ENCODE data around the gene TRIM27. TPM values are rescaled to one million over a fixed set of nuclear protein-coding genes. Genes with fewer than 3 reads are reported as not detected.
A peak's percentile ranks its signal among the peaks of the same experiment; 100 is the strongest.

Gene TRIM27
- total and polyA plus RNA-seq, 4 donors: 19.6 to 63.3 (median 32.5) TPM

- 5% methylated on average over 12 of the region's 12 CpGs for WGBS
- TF ChIP-seq ATF3 (IDR thresholded peaks at IDR 0.05): peak; percentile 99
- no peak for TF ChIP-seq NR2F2 (IDR thresholded peaks at IDR 0.05)
- no peak for TF ChIP-seq MAX (IDR thresholded peaks at IDR 0.05)
- TF ChIP-seq RAD21 (IDR thresholded peaks at IDR 0.05): no peak
- peak; percentile 8 for TF ChIP-seq FOXA1 (IDR thresholded peaks at IDR 0.05)
- no peak for TF ChIP-seq YY1 (IDR thresholded peaks at IDR 0.05)
- TF ChIP-seq ZBTB33 (IDR thresholded peaks at IDR 0.05): no peak
- TF ChIP-seq TAF1 (conservative IDR thresholded peaks at IDR 0.05): peak; percentile 13
- TF ChIP-seq RXRA (IDR thresholded peaks at IDR 0.05): no peak
- TF ChIP-seq HNF4A (conservative IDR thresholded peaks at IDR 0.05): peak in 1 of 2 donors; percentile 5
- TF ChIP-seq FOXA2 (IDR thresholded peaks at IDR 0.05): peak; percentile 2
These were observed 20.7 kb upstream of the TRIM27 start for GRCh38 chr6:28944412-28944865.

GRCh38 chr6:28943557-28944411 lies 20.0 kb upstream of the TRIM27 start:
- H3K9ac ChIP-seq (ENCODE audit: low read depth in 1 of 2, low read length in 2 of 2): peak overlapping the region; percentile 43 to 91
- H3K4me3 ChIP-seq (ENCODE audit: low read depth in 1 of 3, low read length in 3 of 3): peak overlapping the region; percentile 27 to 74 (median 71)
- H3K27me3 ChIP-seq (ENCODE audit: control insufficient read depth in 4 of 4, insufficient read depth in 4 of 4, low read length in 3 of 4): no peaks in the 10 kb centered on the region
- H3K36me3 ChIP-seq (ENCODE audit: control insufficient read depth in 4 of 4, insufficient read depth in 3 of 4, low read depth in 1 of 4, low read length in 3 of 4): no peaks in the 10 kb centered on the region
- H3K27ac ChIP-seq (ENCODE audit: low read depth in 1 of 2, low read length in 2 of 2): peak overlapping the region; percentile 56 to 70
- WGBS: 7% methylated on average over 33 of the region's 33 CpGs
- no peak for TF ChIP-seq JUND (IDR thresholded peaks at IDR 0.05)
- TF ChIP-seq ATF3 (IDR thresholded peaks at IDR 0.05): peak; percentile 90
- peak; percentile 18 for TF ChIP-seq FOXA2 (IDR thresholded peaks at IDR 0.05)
- peak in 1 of 2 donors; percentile 15 for TF ChIP-seq RAD21 (IDR thresholded peaks at IDR 0.05)
- H3K4me1 ChIP-seq (ENCODE audit: control insufficient read depth in 4 of 4, insufficient read depth in 4 of 4, low read length in 3 of 4): peaks cover 0 to 28% (median 21%) of the 10 kb centered on the region in 4 donors
- no peaks in the 10 kb centered on the region for H3K9me3 ChIP-seq (ENCODE audit: control insufficient read depth in 4 of 4, low read length in 3 of 4)
- DNase-seq (ENCODE audit: low spot score): peak; percentile 88

More at GRCh38 chr6:28944412-28944865, 20.7 kb upstream of the TRIM27 start:
- H3K27ac ChIP-seq (ENCODE audit: low read depth in 1 of 2, low read length in 2 of 2): peak overlapping the region; percentile 56 to 70
- H3K9me3 ChIP-seq (ENCODE audit: control insufficient read depth in 4 of 4, low read length in 3 of 4): no peaks in the 10 kb centered on the region
- peak overlapping the region; percentile 27 to 74 (median 71) for H3K4me3 ChIP-seq (ENCODE audit: low read depth in 1 of 3, low read length in 3 of 3)
- DNase-seq (ENCODE audit: low spot score): peak; percentile 81
- H3K27me3 ChIP-seq (ENCODE audit: control insufficient read depth in 4 of 4, insufficient read depth in 4 of 4, low read length in 3 of 4): no peaks in the 10 kb centered on the region
- peak overlapping the region in 1 of 2 donors; percentile 91 for H3K9ac ChIP-seq (ENCODE audit: low read depth in 1 of 2, low read length in 2 of 2)
- H3K36me3 ChIP-seq (ENCODE audit: control insufficient read depth in 4 of 4, insufficient read depth in 3 of 4, low read depth in 1 of 4, low read length in 3 of 4): no peaks in the 10 kb centered on the region
- H3K4me1 ChIP-seq (ENCODE audit: control insufficient read depth in 4 of 4, insufficient read depth in 4 of 4, low read length in 3 of 4): peaks cover 0 to 28% (median 21%) of the 10 kb centered on the region in 4 donors

- TF ChIP-seq NR2F2 (IDR thresholded peaks at IDR 0.05) (no peak), HNF4G (IDR thresholded peaks at IDR 0.05) (no peak), GABPA (IDR thresholded peaks at IDR 0.05 in 1 of 2, conservative IDR thresholded peaks at IDR 0.05 in 1 of 2) (no peak), SP1 (IDR thresholded peaks at IDR 0.05) (no peak), REST (IDR thresholded peaks at IDR 0.05) (no peak), EGR1 (IDR thresholded peaks at IDR 0.05; ENCODE audit: low read depth in 2 of 2) (no peak), JUND (IDR thresholded peaks at IDR 0.05) (no peak), YY1 (IDR thresholded peaks at IDR 0.05) (no peak), HNF4A (conservative IDR thresholded peaks at IDR 0.05) (no peak), ZBTB33 (IDR thresholded peaks at IDR 0.05) (no peak), RAD21 (IDR thresholded peaks at IDR 0.05) (no peak)
- 47% methylated on average over 6 of the region's 6 CpGs for WGBS
- peaks cover 0 to 28% (median 21%) of the 10 kb centered on the region in 4 donors for H3K4me1 ChIP-seq (ENCODE audit: control insufficient read depth in 4 of 4, insufficient read depth in 4 of 4, low read length in 3 of 4)
- H3K9ac ChIP-seq (ENCODE audit: low read depth in 1 of 2, low read length in 2 of 2): no peak overlapping the region
- H3K4me3 ChIP-seq (ENCODE audit: low read depth in 1 of 3, low read length in 3 of 3): no peak overlapping the region
- H3K9me3 ChIP-seq (ENCODE audit: control insufficient read depth in 4 of 4, low read length in 3 of 4): no peaks in the 10 kb centered on the region
- H3K27ac ChIP-seq (ENCODE audit: low read depth in 1 of 2, low read length in 2 of 2): no peak overlapping the region
- DNase-seq (ENCODE audit: low spot score): no peak
- no peaks in the 10 kb centered on the region for H3K27me3 ChIP-seq (ENCODE audit: control insufficient read depth in 4 of 4, insufficient read depth in 4 of 4, low read length in 3 of 4)
- no peaks in the 10 kb centered on the region for H3K36me3 ChIP-seq (ENCODE audit: control insufficient read depth in 4 of 4, insufficient read depth in 3 of 4, low read depth in 1 of 4, low read length in 3 of 4)
These were observed 19.4 kb upstream of the TRIM27 start for GRCh38 chr6:28943223-28943556.
